ENCODE measurements around the gene C20orf96. TPM values are rescaled to one million over a fixed set of nuclear protein-coding genes. Genes with fewer than 3 reads are reported as not detected.

The C20orf96 gene
- polyA plus RNA-seq, 3 donors = 36.9 to 45.0 (median 41.6) TPM

Other genes starting within 250 kb of the C20orf96 start
- not detected for gene DEFB125, start 203.1 kb downstream of the C20orf96 start, polyA plus RNA-seq (ENCODE audit: insufficient read length in 3 of 3)
- gene DEFB126, start 148.2 kb downstream of the C20orf96 start, polyA plus RNA-seq (ENCODE audit: insufficient read length in 3 of 3) = not detected
- gene DEFB127, start 133.3 kb downstream of the C20orf96 start, polyA plus RNA-seq (ENCODE audit: insufficient read length in 3 of 3) = not detected
- gene DEFB128, start 101.0 kb downstream of the C20orf96 start, polyA plus RNA-seq (ENCODE audit: insufficient read length in 3 of 3) = not detected
- gene DEFB129, start 63.5 kb downstream of the C20orf96 start, polyA plus RNA-seq (ENCODE audit: insufficient read length in 3 of 3) = not detected
- not detected for gene DEFB132, start 33.0 kb downstream of the C20orf96 start, polyA plus RNA-seq (ENCODE audit: insufficient read length in 3 of 3)
- 10 to 100 TPM; 41.0 to 57.2 (median 48.6) TPM for gene ZCCHC3, start 6.8 kb upstream of the C20orf96 start, polyA plus RNA-seq (ENCODE audit: insufficient read length in 3 of 3)
- 10 to 100 TPM; 27.8 to 43.5 (median 35.2) TPM for gene SOX12, start 34.8 kb upstream of the C20orf96 start, polyA plus RNA-seq (ENCODE audit: insufficient read length in 3 of 3)
- gene NRSN2, start 56.4 kb upstream of the C20orf96 start, polyA plus RNA-seq (ENCODE audit: insufficient read length in 3 of 3) = 10 to 100 TPM; 46.1 to 53.6 (median 51.9) TPM
- gene TRIB3, start 90.0 kb upstream of the C20orf96 start, polyA plus RNA-seq (ENCODE audit: insufficient read length in 3 of 3) = 1 to 10 TPM; 3.0 to 4.2 (median 4.1) TPM
- 10 to 100 TPM; 81.2 to 98.0 (median 85.4) TPM for gene RBCK1, start 117.5 kb upstream of the C20orf96 start, polyA plus RNA-seq (ENCODE audit: insufficient read length in 3 of 3)
- gene TBC1D20, start 171.8 kb upstream of the C20orf96 start, polyA plus RNA-seq (ENCODE audit: insufficient read length in 3 of 3) = 10 to 100 TPM; 32.3 to 34.5 (median 32.4) TPM

All from renal cortex interstitium (tissue), 3 donors.